Effector CD8-positive, alpha-beta T cell (primary cell): ENCODE data around the gene RFTN2.
"Not testable (repeated sequence)": the region's sequence is repeated elsewhere in the genome, so short reads cannot be mapped to it uniquely, and the experiment has no call there.

ENCODE experiments used
- DNase-seq: peaks from one replicate; lab custom pipeline; 2025; lab: John Stamatoyannopoulos, UW

RFTN2 gene

DNA sequence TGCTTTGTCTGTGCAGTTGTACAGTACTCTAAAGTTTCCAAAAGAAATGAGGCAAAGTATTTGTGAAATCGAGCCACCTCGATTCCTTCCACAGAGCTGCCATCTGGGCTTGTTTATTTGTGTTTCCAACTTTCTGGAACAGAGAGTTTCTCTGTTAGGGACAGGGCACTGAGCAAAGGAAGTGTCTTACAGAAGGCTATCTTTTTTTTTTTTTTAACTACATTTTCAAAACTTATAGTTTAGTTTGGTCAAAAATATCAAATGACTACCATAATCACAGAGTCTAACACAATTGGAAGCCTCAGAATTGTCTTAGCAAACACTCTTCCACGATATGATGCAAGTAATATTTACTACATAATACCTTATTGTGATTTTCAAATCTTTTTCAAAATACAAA, 796 bp downstream of the RFTN2 start:
- DNase-seq = no peak

DNA sequence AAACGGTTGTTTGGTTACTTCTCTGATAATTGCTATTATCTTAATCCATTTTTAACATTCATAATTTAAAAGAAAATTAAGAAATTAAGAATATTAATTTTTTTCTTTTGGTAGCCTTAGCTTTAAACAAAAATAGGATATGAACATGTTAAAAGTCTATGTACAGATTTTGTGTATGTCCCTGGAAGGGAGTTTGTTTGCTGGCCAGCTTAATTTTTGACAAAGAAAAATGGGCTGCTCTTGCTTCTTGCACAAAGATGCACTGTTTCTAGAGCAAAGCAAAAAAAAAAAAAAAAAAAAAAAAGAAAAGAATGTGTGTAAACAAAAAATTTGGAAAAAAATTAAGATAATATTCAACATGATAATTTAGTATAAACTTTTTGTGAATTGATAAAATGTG, 1.3 kb downstream of the RFTN2 start:
- DNase-seq = no peak

DNA sequence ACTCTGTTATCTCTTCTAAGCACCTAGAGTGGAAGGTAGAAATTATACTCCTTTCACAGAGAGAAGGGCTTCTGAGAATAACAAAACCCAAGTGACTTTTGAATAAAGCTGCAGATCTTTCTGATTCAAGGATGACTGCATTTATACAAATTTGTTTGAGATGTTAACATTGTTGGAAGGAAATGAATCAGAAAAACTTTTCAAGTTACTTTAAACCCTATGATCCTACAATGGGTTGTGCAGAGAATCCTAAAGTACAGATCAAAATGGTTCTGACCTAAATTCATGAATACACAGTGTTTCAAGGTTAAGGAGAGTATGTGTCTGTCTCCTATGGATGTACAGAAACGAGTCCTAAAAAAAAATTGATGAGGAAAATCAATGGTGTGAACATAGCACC, 1.8 kb downstream of the RFTN2 start:
- DNase-seq = no peak

DNA sequence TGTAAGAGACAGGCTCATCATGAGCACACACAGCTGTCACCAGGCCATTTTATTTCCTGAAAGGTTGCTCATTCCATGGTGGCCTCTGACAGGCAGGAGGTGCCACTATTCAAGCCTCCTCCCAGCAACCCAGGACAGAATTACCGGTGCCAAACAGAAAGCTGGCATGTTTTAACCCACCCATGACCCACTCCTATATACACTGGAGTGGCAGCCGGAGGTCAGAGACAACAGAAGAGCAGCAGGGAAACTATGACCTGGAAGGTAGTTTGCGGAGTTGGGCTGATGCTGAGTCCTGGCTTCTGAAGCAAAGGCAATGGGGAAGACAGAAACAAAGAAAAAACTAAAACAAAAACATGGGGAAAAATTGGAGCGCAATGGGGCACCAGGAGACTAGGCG, 2.3 kb downstream of the RFTN2 start:
- DNase-seq = no peak

DNA sequence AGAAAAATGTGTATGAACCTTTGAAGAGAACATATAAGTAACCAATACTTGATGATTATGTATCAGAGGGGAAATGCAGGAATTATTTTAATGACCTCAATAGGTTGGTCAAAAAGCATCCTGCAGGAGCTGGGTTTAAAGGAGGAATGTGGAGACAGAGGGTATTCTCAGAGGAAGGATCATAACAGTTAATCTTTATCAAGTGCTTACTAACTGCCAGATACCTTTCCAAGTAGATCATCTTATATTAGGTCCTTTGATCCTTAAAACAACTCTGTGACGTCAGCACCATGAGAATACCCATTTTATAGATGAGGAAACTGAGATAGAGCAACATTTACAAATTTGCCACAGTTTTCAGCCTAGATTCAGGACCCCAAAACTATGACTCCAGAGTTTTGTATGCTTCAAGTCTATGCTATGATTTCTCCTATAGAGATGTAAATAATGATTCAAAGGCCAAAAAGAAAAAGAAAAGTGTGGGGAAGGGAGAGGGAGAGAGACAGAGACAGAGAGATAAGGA, 3.0 kb downstream of the RFTN2 start:
- no peak for DNase-seq

DNA sequence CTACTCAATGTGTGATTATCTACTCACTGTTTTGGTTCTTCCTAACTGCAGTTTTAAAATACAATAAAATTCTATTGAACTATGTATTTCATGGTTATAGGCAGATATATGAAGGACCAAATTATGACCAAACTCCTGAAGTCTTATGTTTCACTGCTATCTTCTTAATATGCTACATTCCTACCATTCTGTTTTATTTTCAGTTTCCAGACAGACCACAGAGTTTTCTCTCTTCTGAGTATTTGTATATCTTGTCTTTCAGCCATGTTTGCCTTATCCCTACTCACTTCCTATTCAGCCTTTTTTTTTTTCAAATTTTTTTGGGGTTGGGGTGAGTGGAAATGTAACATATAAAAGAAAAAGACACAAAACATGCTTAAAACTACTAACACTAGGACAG, 6.3 kb downstream of the RFTN2 start:
- no peak for DNase-seq

DNA sequence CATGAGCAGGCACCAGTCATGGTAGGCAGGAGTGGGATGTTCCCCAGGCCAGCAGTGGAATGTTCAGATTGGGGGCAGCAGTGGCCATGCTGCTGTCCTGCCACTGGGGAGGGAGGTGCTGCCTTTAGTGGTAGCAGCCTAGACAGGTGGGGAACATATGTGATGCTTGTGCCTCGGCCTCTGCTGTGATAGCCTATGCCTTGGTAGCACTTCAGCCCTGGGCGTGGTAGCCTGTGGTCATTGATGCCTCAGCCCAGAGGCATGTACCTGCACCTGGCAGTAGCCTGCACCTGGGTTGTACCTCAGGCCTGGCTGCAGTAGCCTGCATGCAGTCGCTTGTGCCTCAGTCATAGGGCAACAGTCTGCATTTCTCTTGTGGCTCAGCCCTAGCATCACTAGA, 7.1 kb downstream of the RFTN2 start:
- no peak for DNase-seq

DNA sequence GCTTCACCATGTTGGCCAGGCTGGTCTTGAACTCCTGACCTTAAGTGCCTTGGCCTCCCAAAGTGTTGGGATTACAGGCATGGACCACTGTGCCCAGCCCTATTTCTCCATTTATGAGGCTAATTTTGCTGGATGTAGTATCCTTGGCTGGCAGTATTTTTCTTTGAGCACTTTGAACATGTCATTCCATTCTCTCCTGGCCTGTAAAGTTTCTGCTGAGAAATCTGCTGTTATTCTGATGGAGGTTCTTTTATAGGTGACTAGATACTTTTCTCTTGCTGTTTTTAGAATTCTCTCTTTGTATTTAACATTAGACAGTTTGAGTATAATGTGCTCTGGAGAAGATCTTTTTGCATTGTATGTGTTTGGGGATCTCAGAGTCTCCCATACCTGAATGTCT, 9.1 kb downstream of the RFTN2 start:
- no peak for DNase-seq

DNA sequence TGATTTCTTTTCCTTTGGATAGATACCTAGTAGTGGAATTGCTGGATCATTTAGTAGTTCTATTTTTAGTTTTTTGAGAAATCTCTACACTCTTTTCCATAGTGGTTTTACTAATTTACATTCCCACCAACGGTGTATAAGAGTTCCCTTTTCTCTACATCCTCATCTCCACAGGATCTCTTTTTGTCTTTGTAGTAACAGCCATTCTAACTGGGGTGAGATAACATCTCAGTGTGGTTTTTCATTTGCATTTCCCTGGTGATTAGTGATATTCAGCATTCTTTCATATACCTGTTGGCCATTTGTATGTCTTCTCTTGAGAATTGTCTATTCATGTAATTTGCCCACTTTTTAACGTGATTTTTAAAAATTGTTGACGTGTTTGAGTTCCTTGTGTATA, 13.8 kb downstream of the RFTN2 start:
- no peak for DNase-seq

DNA sequence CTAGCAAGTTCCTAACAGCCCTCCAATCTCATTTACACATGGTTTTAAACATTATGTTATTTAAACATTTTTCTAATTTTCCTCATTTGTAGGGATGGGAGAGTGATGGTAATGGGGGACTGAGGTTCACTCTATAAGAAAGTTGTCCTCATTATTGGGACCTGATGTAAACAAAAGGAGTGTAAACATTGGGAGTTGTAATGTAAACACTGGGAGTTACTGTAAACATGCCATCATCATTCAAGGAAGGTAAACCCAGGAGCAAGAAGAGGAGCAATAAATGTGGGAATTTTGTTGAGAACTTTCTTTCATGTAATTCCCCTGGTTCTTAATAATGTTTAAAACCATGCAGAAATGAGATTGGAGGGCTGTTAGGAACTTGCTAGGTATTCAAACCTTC, 17.8 kb downstream of the RFTN2 start:
- DNase-seq = no peak

DNA sequence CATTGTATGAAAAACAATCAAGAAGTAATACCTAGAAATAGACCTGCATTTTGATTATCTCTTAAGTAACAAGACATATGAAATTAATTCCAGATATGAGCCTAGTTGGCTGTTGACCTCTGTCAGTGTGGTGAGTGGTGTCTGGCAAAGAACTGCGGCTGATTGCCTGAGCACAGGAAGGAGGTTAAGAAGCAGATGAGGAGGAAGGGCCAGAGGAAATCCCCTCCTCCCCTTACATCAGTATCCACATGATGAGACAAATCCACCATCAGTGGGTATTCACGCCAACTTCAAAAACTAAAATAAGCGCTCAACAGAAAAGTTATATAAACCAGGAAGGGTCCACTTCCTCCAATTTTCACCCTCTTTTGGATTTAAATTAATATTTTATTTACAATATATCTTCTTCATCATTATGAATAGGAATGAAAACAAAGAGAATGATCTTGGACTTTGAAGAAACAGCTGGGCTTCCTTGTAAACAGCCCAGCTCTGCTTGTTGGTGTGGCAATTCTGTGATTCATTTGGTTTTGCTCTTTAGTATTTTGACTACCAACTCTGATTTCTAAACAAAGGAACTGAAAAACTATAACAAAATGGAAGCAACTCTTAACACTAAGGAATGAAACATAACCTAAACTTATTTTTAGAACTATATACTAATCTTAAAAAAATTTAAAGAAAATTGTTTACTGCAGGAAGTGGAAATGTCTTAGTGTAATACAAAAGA, 27.3 kb downstream of the RFTN2 start:
- DNase-seq = no peak

DNA sequence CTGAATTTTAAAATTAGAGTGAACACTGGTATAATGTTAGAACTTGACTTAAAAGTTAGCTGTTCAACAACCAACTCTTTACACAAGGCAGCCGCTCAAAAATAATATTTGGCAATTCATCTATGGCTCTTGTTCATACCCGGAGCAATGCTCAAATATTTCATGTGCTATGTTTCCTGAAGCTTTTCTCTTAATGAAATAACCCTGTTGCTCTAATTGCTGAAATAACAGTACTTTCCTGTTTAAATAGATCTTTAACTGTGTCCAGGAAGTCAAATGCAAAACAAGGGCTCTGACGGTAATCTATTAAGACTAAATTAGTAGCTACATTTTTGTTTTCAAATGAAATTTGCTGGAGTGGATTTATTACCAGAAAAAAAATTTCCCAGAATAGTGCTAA, 33.7 kb downstream of the RFTN2 start:
- no peak for DNase-seq

DNA sequence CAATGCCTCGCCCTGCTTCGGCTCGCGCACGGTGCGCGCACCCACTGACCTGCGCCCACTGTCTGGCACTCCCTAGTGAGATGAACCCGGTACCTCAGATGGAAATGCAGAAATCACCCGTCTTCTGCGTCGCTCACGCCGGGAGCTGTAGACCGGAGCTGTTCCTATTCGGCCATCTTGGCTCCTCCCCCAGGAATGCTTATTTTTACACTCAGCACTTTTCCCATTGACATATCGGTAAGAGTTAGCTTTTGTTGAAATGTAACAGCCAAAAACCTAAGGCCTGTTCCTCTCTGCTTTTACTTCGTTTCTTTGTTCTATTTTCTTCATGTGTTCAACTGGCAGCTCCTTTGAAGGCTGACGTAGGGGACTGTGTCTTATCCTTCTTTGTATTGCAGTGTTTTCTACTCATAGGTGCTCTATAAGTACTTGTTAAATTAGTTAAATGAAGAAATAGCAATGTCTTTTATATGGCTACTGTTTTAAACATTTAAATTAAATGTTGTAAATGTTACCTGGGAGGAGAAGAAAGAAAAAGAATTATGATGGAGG, 34.7 kb downstream of the RFTN2 start:
- not testable (repeated sequence) for DNase-seq

DNA sequence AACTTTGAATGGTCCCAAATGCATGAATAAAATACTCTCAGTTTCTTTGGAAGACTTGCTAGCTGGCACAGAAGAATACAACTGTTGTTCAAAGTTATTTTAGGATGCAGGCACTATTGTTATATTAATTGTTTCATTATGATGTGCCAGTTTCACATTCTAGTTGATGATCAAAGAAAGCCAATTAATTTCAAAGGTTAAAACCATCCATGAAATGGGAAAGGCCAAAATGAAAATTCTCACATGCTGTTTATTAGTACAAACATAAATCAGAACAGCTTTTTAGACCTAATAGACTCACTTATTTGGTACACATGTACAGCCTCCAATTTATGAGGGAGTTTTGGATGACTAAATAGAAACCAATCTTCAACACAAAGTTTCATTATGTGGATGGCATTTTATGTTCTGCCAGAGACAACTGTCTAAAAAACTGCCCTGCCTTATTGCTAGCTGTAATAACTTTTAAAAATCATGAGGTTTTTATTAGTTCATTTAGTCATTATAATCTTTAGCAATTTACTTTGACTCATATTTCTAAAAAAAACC, 42.2 kb downstream of the RFTN2 start:
- no peak for DNase-seq

DNA sequence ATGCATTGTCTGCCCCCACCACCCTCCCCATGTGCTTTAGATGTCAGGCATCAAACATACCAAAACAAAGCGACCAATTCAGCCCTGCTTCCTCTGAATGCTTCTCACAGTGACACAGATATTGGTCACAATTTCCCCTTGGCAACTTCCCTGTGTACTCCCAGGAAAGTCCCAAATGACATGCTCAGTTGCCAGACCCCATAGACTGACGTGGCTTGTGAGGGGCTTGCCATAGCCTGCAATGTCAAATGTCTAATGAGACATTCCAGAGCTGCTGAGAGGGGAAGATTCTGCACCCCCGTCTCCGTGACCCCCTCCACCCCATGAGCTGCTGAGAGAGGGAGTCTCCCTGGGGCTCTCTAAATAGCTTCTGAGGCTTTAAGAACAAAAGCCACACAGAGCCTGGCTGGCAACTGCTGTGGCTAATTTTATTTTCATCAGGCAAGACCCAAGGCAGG, 47.3 kb downstream of the RFTN2 start:
- no peak for DNase-seq

DNA sequence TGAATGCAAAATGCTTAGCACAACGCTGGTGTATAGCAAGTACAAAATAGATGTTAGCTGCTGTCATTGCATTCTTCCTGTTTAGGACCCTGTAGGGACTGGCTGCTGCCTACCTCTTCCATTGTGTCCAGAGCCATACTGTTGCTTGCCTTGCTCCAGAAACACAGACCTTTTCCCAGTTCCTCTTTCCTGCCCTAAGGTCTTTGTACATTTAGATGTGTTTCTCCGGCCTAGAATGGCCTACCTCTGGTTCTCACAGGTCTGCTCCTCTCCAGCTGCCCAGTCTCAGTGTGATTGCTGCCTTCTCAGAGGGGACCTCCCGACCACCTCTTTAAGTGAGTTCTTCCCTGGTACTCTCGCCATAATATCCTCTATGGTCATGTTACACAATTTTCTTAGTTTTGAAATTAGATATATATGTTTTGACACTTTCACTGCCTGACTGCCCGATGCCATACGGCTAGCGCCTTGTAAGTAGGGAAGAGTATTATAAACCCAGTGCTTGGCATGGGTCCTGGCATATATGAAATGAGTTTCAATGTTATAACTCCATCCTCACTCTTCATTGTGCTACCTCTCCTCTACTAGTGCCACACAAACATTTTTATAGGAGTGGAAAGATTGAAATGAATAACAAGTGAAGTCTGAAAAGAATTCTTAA, 48.3 kb downstream of the RFTN2 start:
- no peak for DNase-seq

DNA sequence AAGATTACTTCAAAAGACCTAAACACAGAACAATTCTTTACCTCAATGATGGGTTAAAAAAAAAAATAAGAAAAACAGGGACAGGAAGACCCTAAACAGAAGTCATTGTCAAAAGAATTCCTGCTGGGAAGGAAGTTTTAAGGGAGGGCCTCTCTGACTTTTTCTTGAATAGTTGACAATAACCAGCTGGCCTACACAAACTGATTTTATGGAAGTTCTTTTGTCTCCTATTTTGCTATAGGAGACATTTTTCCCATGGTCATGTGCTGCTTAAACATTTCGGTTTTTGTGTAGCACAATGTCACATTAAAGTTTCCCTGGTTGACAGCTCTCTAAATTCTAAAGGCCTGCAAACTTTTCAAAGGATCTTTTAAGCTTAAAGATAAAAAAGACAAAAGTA, 55.3 kb downstream of the RFTN2 start:
- no peak for DNase-seq

DNA sequence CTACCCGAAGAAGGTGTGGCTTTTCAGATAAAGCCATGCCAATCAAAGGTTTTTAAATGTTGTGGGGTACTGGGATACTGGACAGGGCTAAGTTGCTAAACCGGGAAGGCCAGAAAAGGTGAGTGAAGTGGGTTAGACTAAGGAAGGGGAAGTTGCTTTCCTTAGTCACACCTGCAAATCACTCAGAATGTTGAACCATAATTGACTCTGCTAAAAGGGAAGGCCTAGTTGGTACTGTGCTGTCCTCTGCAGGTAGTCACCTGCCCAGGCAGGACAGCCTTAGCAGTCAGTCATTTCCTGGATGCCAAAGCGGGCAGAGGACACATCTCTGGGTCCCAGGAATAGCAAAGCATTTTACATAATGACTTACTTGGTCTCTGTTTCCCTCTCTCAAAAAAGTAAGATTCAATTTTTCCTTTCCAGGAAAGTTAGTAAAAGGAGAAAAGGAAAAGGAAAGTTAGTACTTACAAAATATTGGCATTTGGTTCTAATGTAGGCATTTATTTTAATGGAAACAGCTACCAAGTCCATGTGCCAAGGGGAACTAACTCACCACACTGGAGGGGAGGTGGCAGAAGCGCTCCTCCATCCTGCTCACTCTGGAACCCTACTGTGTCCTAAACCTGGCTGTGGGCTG, 60.3 kb downstream of the RFTN2 start:
- no peak for DNase-seq

DNA sequence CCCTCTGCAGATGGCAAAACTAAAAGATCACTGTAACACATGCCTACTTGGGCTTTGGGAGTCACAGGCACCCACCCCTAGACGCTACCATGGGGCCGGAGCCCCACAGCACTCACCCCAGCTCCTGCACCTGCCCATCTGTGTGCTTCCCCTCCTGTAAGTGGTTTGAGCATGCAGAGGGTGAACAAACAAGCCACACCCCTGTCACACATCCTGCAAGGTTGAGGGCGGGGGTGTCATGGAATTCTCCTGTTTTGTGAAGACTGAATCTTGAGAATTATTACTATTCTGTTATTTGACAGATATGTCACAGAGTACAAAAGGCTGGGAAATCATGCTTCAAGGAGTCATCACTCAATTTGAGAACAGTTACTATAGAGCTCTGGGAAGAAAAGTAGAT, 60.9 kb downstream of the RFTN2 start:
- no peak for DNase-seq

DNA sequence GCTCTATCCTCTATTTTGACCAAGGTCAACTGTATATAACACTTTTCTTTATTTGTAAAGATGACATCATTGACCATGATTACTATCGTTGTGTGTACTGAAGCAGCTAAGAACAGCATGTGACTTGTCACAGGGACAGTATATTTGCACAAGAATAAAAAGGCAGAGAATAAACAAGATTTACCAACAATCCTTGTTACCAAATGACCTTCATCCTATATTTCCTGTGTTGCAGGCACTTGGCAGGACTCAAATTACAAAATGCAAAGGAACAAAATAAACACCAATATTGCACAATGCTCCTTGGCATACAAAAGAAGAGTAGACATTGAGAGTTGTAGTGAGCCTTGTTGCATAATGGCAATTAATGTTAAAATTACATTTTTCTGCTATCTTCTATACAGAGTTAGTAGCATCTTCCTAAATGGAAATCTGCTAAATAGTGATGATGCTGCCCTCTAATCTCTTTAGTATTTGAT, 61.8 kb downstream of the RFTN2 start:
- no peak for DNase-seq

DNA sequence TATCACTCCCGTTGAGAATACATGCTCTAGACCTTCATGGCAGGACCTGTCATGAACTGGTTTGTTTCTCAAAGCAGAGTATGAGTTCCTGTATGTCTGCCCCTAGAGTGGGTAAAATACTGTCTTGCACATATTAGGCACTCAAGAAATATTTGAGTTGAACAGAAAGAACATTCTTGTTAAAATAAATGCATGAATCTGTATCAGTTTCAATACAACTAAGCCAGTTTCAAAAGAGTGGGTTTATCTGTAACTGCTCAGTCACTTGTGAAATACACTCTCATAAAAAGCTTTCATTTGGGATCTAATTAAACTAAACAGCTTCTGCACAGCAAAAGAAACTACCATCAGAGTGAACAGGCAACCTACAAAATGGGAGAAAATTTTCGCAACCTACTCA, 69.2 kb downstream of the RFTN2 start:
- DNase-seq = no peak

DNA sequence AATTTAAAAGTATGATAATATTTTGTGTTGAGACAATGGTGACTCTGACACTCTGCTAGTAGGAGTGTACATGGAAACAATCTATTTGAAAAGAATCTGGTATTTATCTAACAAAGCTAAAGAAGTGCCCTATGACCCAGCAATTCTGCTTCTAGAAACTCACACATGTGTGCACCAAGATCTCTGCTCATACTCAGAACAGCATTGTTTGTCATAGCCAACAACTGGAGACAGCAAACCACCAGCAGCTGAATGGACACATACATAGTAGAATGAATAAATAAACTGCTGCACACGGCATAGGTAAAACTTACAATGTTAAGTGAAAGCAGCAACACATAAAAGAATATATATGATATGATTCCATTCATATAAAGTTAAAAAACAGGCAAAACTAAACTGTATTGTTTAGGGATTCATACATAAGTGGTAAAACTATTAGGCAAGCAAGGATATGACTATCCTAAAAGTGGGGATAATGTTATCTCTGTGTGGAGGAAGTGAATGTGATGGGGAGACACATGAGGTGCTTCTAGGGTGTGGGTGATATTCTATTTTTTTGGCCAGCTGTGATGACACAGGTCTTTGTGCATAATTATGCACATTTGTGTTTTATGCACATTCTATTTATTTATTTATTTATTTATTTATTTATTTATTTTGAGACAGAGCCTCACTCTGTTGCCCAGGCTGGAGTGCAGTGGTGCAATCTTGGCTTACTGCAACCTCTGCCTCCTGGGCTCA, 71.1 kb downstream of the RFTN2 start:
- DNase-seq = no peak
